Measurements from ENCODE around the gene MCC. TPM values are rescaled to one million over a fixed set of nuclear protein-coding genes. Genes with fewer than 3 reads are reported as not detected.

Gene MCC
- total and polyA plus RNA-seq, 2 of the 4 experiments (the other 2 are of a cell fraction): 5.0 to 20.6 TPM

- CTCF ChIA-PET: no interaction called here
- H2AK5ac ChIP-seq (ENCODE audit: low read depth, low read length): no peak overlapping the region
Measured at GRCh38 chr5:113245427-113246225, 242.6 kb downstream of the MCC start.

More at GRCh38 chr5:113245427-113246225, 242.6 kb downstream of the MCC start:
- Histone ChIP-seq H3K14ac (replicated peaks; ENCODE audit: low read depth, low read length) (no peak overlapping the region), H3K56ac (ENCODE audit: extremely low read depth, insufficient read depth, low read length) (no peak overlapping the region), H3K9me3 (ENCODE audit: control insufficient read depth, insufficient read depth, low read length) (no peaks in the 10 kb centered on the region), H4K20me1 (ENCODE audit: insufficient read depth, low read length) (peaks cover 3% of the 10 kb centered on the region), H2BK20ac (ENCODE audit: low read depth, low read length) (no peak overlapping the region), H3K9ac (ENCODE audit: low read depth, low read length) (no peak overlapping the region), H2BK5ac (ENCODE audit: low read depth, low read length, poor library complexity, severe bottlenecking) (no peak overlapping the region), H3K27me3 (ENCODE audit: control insufficient read depth, insufficient read depth, low read length) (no peaks in the 10 kb centered on the region), H4K8ac (ENCODE audit: low read depth in 2 of 2, low read length in 2 of 2) (no peak overlapping the region), H3K18ac (ENCODE audit: low read depth, low read length) (no peak overlapping the region; the same call in 1 of the 2 replicates), H4K91ac (ENCODE audit: insufficient read depth, low read depth, low read length) (no peak overlapping the region), H3K36me3 (ENCODE audit: control insufficient read depth, insufficient read depth, low read length) (no peaks in the 10 kb centered on the region), H2BK15ac (ENCODE audit: low read depth, low read length) (no peak overlapping the region), H3K4me2 (ENCODE audit: low read depth, low read length) (no peak overlapping the region), H3K79me1 (ENCODE audit: low read depth in 1 of 2, low read length in 2 of 2) (peaks cover 13 to 39% of the 10 kb centered on the region in 2 experiments), H3K27ac (ENCODE audit: insufficient read depth, low read length) (no peak overlapping the region), H2AFZ (replicated peaks; ENCODE audit: low read length, poor library complexity) (no peak overlapping the region), H2AK9ac (replicated peaks; ENCODE audit: low read depth, low read length, poor library complexity) (no peak overlapping the region), H3K4me1 (ENCODE audit: control insufficient read depth, insufficient read depth, low read length) (peaks cover 15% of the 10 kb centered on the region), H3K9me1 (ENCODE audit: insufficient read depth, low read length) (peaks cover 12% of the 10 kb centered on the region), H4K5ac (ENCODE audit: low read depth, low read length) (no peak overlapping the region), H2BK120ac (ENCODE audit: low read depth, low read length) (no peak overlapping the region), H3K23ac (ENCODE audit: low read depth, low read length) (no peak overlapping the region), H3K4ac (ENCODE audit: low read depth, low read length) (no peak overlapping the region), H3K4me3 (ENCODE audit: insufficient read depth, low read depth, low read length) (no peak overlapping the region)
- DNase-seq (no peak), ATAC-seq (ENCODE audit: low read depth) (no peak)
- intact Hi-C loops (cut with micrococcal nuclease): no loop called here
- POLR2A ChIA-PET (ENCODE audit: unreplicated experiment): no interaction called here
- BruUV-seq (replicated peaks): no TSS peak
- no peak for TF ChIP-seq CEBPB (IDR thresholded peaks at IDR 0.05; ENCODE audit: low read depth, low read length)
- TF ChIP-seq NFE2L2 (IDR thresholded peaks at IDR 0.05; ENCODE audit: low read depth, low read length): no peak
- no peak for TF ChIP-seq CHD1 (IDR thresholded peaks at IDR 0.05; ENCODE audit: low read depth, low read length)
- in situ Hi-C loops (cut with MboI; ENCODE audit: low sequenced_read_pairs): no loop called here
- no CpG with 5 or more reads among the region's 2 CpGs for WGBS, 2 experiments (ENCODE audit: extremely low coverage in 2 of 2, insufficient read length in 1 of 2)
- dilution Hi-C loops (cut with HindIII; ENCODE audit: low sequenced_read_pairs, unreplicated experiment): no loop called here
